22Rv1 (cell line): ENCODE results near the gene ZNF138.

Source experiments
- CTCF ChIP-seq: fragments of 450-650 bp; IDR thresholded peaks from 2 replicates; pipeline ENCODE4 v1.5.1; 2017; ENCODE audit warnings: mild to moderate bottlenecking
- ZFX ChIP-seq: fragments of 450-650 bp; IDR thresholded peaks from 2 replicates; pipeline ENCODE4 v1.6.1; 2017; ENCODE audit warnings: antibody characterized with exemption, borderline replicate concordance

DNA sequence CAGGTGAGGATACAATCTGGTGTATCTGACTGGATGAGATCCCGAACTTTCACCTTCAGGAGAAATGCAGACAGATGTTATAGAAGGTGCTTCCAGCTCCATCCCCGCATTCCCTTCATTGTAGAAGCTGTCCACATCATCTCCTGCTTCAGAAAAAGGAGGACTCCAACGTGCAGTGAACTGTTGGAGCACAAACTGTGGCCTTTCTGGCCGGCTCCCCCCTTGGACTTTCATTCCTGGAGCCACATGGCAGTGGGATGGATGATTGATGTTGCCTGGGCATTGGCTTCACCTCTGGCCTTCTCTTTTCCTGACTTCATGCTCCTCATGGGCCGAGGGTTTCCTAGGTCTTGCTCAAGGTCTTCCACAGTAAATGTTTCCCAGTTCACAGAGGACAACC is 79.3 kb downstream of the ZNF138 start:
- TF ChIP-seq CTCF (no peak), ZFX (no peak)
